Measurements from ENCODE around the gene IGF2BP2.

IGF2BP2 gene

DNA sequence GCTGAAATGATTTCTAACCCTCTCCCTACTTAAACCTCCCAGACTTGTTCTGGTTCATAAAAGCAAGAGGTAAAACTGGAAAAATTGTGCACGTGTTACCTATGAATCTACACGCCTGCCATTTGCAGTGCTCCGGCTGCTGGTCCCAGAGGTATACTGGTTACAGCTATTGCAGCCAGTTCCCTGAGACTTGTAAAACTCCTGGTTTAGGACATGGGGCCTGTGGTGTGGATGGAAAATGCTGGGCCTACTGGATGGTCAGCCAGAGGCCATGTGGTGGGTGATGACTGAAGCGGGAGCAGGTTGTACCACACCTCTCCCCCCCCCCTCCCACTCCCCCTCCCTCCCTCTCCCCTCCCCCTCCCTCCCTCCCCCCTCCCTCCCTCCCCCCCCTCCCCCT is 193.7 kb downstream of the IGF2BP2 start:
- no peak for DNase-seq (ENCODE audit: insufficient read length, low spot score)
- FAIRE-seq = no peak

DNA sequence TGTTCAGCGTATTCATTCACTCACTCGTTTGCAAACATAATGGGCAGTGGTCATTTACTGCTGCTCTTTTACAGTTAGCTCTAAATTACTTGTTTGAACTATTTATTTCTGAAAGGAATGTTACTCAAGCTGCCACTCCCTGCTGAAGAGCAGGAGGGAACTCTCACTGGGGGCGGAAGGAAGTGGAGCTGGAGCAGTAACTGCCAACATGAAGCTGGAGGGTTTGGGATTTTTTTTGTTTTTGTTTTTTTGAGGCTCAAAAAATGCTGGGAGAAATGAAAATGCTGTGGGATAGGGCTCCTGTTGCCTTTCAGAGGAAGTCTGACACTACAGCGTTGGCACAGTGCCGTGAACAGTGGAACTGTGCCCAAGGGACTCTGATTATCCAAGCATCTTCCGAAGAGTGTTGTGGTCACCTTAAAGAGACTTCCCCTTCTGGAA is 194.6 kb downstream of the IGF2BP2 start:
- DNase-seq (ENCODE audit: insufficient read length, low spot score) = no peak
- FAIRE-seq = no peak
- TF ChIP-seq, protein P1, sequence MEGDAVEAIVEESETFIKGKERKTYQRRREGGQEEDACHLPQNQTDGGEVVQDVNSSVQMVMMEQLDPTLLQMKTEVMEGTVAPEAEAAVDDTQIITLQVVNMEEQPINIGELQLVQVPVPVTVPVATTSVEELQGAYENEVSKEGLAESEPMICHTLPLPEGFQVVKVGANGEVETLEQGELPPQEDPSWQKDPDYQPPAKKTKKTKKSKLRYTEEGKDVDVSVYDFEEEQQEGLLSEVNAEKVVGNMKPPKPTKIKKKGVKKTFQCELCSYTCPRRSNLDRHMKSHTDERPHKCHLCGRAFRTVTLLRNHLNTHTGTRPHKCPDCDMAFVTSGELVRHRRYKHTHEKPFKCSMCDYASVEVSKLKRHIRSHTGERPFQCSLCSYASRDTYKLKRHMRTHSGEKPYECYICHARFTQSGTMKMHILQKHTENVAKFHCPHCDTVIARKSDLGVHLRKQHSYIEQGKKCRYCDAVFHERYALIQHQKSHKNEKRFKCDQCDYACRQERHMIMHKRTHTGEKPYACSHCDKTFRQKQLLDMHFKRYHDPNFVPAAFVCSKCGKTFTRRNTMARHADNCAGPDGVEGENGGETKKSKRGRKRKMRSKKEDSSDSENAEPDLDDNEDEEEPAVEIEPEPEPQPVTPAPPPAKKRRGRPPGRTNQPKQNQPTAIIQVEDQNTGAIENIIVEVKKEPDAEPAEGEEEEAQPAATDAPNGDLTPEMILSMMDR (IDR thresholded peaks at IDR 0.05; ENCODE audit: insufficient read depth, missing control alignments) = no peak

More for the DNA sequence above, 193.7 kb downstream of the IGF2BP2 start:
- TF ChIP-seq, protein P1 (IDR thresholded peaks at IDR 0.05; ENCODE audit: insufficient read depth, missing control alignments) = no peak

DNA sequence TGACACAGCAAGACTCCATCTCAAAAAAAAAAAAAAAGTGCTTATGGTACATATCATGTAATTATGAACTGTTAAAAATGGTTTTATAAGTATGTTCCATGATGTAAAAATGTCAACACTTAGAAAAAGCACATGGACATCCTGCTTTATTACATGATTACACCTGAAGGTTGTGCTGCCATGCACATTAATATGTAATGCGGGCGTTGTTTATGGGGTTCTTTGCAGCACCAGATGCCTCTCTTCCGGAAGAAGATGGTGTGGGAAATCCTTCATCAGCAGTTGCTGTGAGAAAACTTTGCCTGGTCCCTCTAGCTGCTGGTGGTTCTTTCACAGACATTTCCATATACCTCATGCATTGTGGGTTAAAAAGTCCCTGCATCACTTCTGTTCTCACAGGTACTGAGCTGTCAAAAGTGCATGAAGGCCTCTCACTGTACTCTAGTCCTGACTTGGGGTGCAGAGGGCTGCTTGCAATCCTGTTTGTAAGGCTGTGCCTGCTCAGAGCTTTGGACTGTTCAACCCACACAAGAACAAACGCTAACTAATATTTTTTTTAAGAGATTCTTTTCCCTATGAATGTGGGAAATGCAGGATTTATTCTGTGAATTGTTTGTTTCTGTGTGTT is 195.2 kb downstream of the IGF2BP2 start:
- no peak for FAIRE-seq
- TF ChIP-seq, protein P1 (IDR thresholded peaks at IDR 0.05; ENCODE audit: insufficient read depth, missing control alignments) = no peak
- no peak for DNase-seq (ENCODE audit: insufficient read length, low spot score)

DNA sequence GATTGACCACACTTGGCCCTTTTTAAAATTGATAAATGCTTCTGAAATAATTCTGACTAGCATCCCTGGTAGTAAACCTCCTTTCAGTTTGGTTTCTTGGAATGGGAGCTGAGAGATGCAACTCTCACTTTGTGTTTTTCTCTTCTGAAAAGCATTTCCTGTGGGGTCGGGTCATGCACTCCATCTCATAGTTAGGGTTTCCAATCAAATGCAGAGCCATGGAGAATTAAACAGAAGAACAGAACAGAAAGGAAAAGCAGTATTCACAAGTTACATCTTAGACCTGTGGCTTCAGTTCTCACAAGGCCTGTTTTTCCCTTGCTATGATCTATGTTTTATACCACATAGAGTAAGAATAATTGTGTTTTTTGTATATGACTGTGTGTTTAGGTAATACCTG is 199.1 kb downstream of the IGF2BP2 start:
- no peak for FAIRE-seq
- TF ChIP-seq, protein P1 (IDR thresholded peaks at IDR 0.05; ENCODE audit: insufficient read depth, missing control alignments) = no peak
- no peak for DNase-seq (ENCODE audit: insufficient read length, low spot score)

DNA sequence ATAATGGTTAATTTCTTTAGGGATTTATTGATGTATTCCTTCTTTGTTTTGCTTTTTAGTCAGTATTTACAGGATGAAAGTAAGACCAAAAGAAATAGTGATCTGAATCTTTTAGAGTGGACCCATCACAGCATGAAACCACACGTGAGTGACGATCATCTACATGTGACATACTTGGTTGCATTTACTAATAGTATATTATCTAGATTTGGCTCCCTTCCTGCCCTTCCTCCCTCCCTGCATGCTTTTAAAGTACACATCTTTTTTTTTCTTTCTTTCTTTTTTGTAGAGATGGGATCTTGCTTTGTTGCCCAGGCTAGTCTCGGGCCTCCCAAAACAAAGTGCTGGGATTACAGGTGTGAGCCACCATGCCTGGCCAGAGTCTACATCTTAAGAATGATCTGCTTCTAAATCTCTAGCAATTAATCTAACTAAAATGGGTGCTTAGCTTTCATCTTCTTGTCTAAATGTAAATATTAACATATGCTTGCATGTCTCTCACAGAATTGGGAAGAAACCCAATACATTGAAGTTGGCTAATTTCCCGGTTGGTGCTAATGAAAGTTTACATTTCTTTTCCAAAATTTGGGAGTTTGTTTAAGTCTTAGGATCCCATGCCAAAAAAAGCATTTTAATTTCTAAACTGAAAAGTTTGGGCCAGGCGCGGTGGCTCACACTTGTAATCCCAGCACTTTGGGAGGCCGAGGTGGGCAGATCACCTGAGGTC is 200.7 kb downstream of the IGF2BP2 start:
- DNase-seq (ENCODE audit: insufficient read length, low spot score) (no peak), FAIRE-seq (no peak)
- TF ChIP-seq, protein P1 (IDR thresholded peaks at IDR 0.05; ENCODE audit: insufficient read depth, missing control alignments) = no peak

DNA sequence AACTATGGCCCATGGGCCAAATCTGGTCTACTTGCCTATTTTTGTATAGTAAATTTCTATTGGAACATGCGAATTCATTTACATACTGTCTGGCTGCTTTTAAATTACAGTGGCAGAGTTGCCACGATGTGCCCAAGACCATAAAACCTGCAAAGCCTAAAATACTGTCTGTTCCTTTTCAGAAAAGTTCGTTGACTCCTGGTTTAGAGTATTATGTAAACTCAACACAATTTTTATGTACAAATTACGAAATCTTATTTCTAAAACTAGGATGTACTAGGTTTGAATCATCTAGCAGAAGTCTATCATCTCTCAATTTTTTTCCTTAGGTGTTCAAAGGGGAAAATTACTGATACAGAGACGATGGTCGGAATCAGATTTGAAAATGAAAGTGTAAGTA is 211.8 kb downstream of the IGF2BP2 start:
- FAIRE-seq = peak; percentile 6
- TF ChIP-seq, protein P1 (IDR thresholded peaks at IDR 0.05; ENCODE audit: insufficient read depth, missing control alignments) = no peak

DNA sequence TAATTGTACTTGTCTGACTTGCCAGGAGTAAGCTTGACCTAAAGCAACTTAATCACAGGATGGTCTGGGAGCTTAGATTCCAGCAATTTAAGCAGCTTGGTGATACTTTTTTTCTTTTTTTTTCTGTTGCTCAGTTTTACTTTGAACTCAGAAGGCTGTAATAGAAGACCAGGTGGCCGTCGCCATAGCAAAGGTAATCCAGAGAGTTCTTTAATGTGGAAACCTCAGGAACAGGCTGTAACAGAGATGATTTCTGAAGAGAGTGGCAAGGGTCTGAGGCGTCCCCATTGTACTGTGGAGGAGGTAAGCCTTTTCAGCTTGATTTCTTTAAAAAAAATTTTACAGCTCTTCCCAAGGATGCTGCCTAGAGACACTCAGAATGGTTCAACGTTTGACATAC is 218.6 kb downstream of the IGF2BP2 start:
- DNase-seq (ENCODE audit: insufficient read length, low spot score) (no peak), FAIRE-seq (no peak)
- TF ChIP-seq, protein P1 (IDR thresholded peaks at IDR 0.05; ENCODE audit: insufficient read depth, missing control alignments) = no peak

More for the DNA sequence above, 211.8 kb downstream of the IGF2BP2 start:
- DNase-seq (ENCODE audit: insufficient read length, low spot score) = no peak

Data from D721Med (cell line).